Endothelial cell of umbilical vein (primary cell): ENCODE results near the gene BNC2. TPM values are rescaled to one million over a fixed set of nuclear protein-coding genes. Genes with fewer than 3 reads are reported as not detected.

Experiments
- BruUV-seq: library from RNA; stranded (reverse); fragments of 400-500 nt; replicated peaks from 2 replicates; lab custom pipeline; 2021; lab: Mats Ljungman, UMichigan
- CTCF ChIA-PET: fragments of 300-600, 350-600 bp; sonication (Branson Sonifier 250); formaldehyde crosslinking; loops from one replicate; lab custom pipeline; 2021; ENCODE audit warnings: antibody characterized with exemption, inconsistent platforms; lab: Charles Lee
- POLR2A ChIA-PET: fragments of 300-600, 350-600 bp; sonication (Branson Sonifier 250); formaldehyde crosslinking; loops from one replicate; lab custom pipeline; 2021; ENCODE audit warnings: antibody characterized with exemption, inconsistent platforms; lab: Charles Lee
- DNase-seq: peaks from one replicate; pipeline ENCODE4 v3.0.0-alpha.2; 2011; ENCODE audit warnings: low read depth, low spot score
- FAIRE-seq: peaks from 2 replicates; lab custom pipeline; 2011; peaks lifted over from hg19 to GRCh38; lab: Jason Lieb, UNC
- H2AFZ ChIP-seq: 2 replicates; pipeline ENCODE4 v1.6.0; 2012; ENCODE audit warnings: low read depth, low read length, control low read depth, inconsistent platforms
- H3K27ac ChIP-seq: 2 replicates; pipeline ENCODE4 v1.5.1; 2011; ENCODE audit warnings: low read depth, mild to moderate bottlenecking, control low read depth, low read length, moderate library complexity; ENCODE audit not compliant: insufficient read depth
- H3K27me3 ChIP-seq, 2 experiments: 2 replicates each; pipeline versions ENCODE4 v1.6.0 to v1.6.1; 2011; ENCODE audit warnings: low read length in 2 of 2, mixed read lengths in 1 of 2; ENCODE audit not compliant: control insufficient read depth in 2 of 2, insufficient read depth in 2 of 2
- H3K36me3 ChIP-seq, 2 experiments: 2 replicates in 1 of 2; 3 replicates in 1 of 2; pipeline ENCODE4 v1.5.1; 2011; ENCODE audit warnings: low read length in 2 of 2, mild to moderate bottlenecking in 1 of 2, moderate library complexity in 1 of 2; ENCODE audit not compliant: control insufficient read depth in 2 of 2, insufficient read depth in 2 of 2; ENCODE audit errors: extremely low read depth in 1 of 2
- H3K4me1 ChIP-seq: 3 replicates; pipeline ENCODE4 v1.5.1; 2011; ENCODE audit warnings: mild to moderate bottlenecking, low read length; ENCODE audit not compliant: control insufficient read depth, insufficient read depth; ENCODE audit errors: extremely low read depth
- H3K4me2 ChIP-seq: 2 replicates; pipeline ENCODE4 v1.6.1; 2011; ENCODE audit warnings: low read length, control low read depth, mixed read lengths; ENCODE audit not compliant: insufficient read depth
- H3K4me3 ChIP-seq, 3 experiments: fragments of 200-600 bp in 1 of 3; sonication (generic), shearing (Covaris generic) in 1 of 3; replicated peaks in 1 of 3; 2 replicates each; pipeline ENCODE4 v1.5.1; 2011 to 2016; ENCODE audit warnings: control low read depth in 3 of 3, low read length in 3 of 3, mild to moderate bottlenecking in 2 of 3, inconsistent platforms in 1 of 3, low read depth in 1 of 3, moderate library complexity in 1 of 3; ENCODE audit not compliant: insufficient read depth in 1 of 3
- H3K79me2 ChIP-seq: 2 replicates; pipeline ENCODE4 v1.6.0; 2012; ENCODE audit warnings: low read length, inconsistent platforms; ENCODE audit not compliant: control insufficient read depth, insufficient read depth
- H3K9ac ChIP-seq: replicated peaks from 2 replicates; pipeline ENCODE3; 2011; ENCODE audit warnings: low read length, control low read depth; ENCODE audit not compliant: insufficient read depth; ENCODE audit errors: extremely low read depth
- H3K9me1 ChIP-seq: replicated peaks from 3 replicates; pipeline ENCODE4 v1.6.0; 2011; ENCODE audit warnings: mild to moderate bottlenecking, low read length; ENCODE audit not compliant: control insufficient read depth, insufficient read depth; ENCODE audit errors: extremely low read depth
- H3K9me3 ChIP-seq: replicated peaks from 2 replicates; pipeline ENCODE4 v1.5.1; 2012; ENCODE audit warnings: low read length, inconsistent platforms; ENCODE audit not compliant: control insufficient read depth, insufficient read depth
- H4K20me1 ChIP-seq: replicated peaks from 2 replicates; pipeline ENCODE3; 2011; ENCODE audit warnings: mild to moderate bottlenecking, low read length; ENCODE audit not compliant: control insufficient read depth, insufficient read depth; ENCODE audit errors: extremely low read depth
- EZH2 ChIP-seq: IDR thresholded peaks from 2 replicates; pipeline ENCODE4 v1.6.1; 2012; ENCODE audit warnings: borderline replicate concordance, low read depth, mild to moderate bottlenecking, moderate library complexity, low read length, inconsistent platforms; ENCODE audit not compliant: severe bottlenecking
- FOS ChIP-seq: IDR thresholded peaks from 2 replicates; pipeline ENCODE4 v1.6.1; 2011; ENCODE audit warnings: mild to moderate bottlenecking, low read length, moderate library complexity, borderline replicate concordance; ENCODE audit not compliant: insufficient read depth
- GATA2 ChIP-seq: IDR thresholded peaks from 2 replicates; pipeline ENCODE4 v1.7.0; 2011; ENCODE audit warnings: low read depth, mild to moderate bottlenecking, moderate library complexity, mixed read lengths, low read length; ENCODE audit not compliant: insufficient read length, insufficient read depth
- JUN ChIP-seq: IDR thresholded peaks from 2 replicates; pipeline ENCODE4 v1.6.1; 2011; ENCODE audit warnings: borderline replicate concordance, low read depth; ENCODE audit not compliant: insufficient read length, insufficient read depth
- MYC ChIP-seq: IDR thresholded peaks from one replicate; pipeline ENCODE4 v1.6.1; 2011; ENCODE audit warnings: mild to moderate bottlenecking, low read depth, low read length
- POLR2A ChIP-seq: IDR thresholded peaks from 2 replicates; pipeline ENCODE4 v1.6.1; 2012; ENCODE audit warnings: low read depth, mild to moderate bottlenecking, control low read depth, low read length
- POLR2AphosphoS5 ChIP-seq: IDR thresholded peaks from 2 replicates; pipeline ENCODE4 v1.6.1; 2012; ENCODE audit warnings: low read depth, mild to moderate bottlenecking, control low read depth, low read length, moderate library complexity; ENCODE audit not compliant: insufficient read depth
- dilution Hi-C: fragments of 300-500 bp; cut with MboI; formaldehyde crosslinking; loops from one replicate; pipeline ENCODE4 v1.15.0; 2019; ENCODE audit warnings: low sequenced_read_pairs; ENCODE audit not compliant: extremely low pct_ligation_motif_present
- intact Hi-C: fragments of 100-400 bp; cut with micrococcal nuclease; formaldehyde crosslinking; loops from one replicate; pipeline ENCODE4 v1.10.0; 2022
- polyA plus RNA-seq, 4 experiments: library from polyadenylated mRNA; depleted of rRNA in 3 of 4; stranded (reverse) in 3 of 4; unstranded in 1 of 4; fragments of >200 nt; gene quantifications; 2 replicates each; pipeline versions ENCODE4 v1.2.1 to v1.2.3, GENCODE V29; 2011 to 2012; ENCODE audit warnings: missing spikeins in 1 of 4
- total RNA-seq: library from RNA; stranded (reverse); gene quantifications from 2 replicates; pipeline ENCODE4 v1.2.3, GENCODE V29; 2021
- TF ChIP-seq, protein P1 (sequence below), 2 donors: IDR thresholded peaks; 1 replicate in 1 of 2; 2 replicates in 1 of 2; pipeline ENCODE4 v1.5.1; 2011; ENCODE audit warnings: low read length in 2 of 2, mild to moderate bottlenecking in 2 of 2, moderate library complexity in 2 of 2, control low read depth in 1 of 2, inconsistent platforms in 1 of 2, low read depth in 1 of 2; ENCODE audit not compliant: insufficient read depth in 1 of 2; ENCODE audit errors: extremely low read depth in 1 of 2
- TF ChIP-seq, protein P2 (sequence below): IDR thresholded peaks from 2 replicates; pipeline ENCODE4 v1.6.1; 2011; ENCODE audit not compliant: insufficient read depth, insufficient read length

The BNC2 gene
- total and polyA plus RNA-seq, 2 donors (not counting 3 experiments of a cell fraction or from before 2014, with no cell fraction given), result 12.1 to 34.3 TPM

DNA sequence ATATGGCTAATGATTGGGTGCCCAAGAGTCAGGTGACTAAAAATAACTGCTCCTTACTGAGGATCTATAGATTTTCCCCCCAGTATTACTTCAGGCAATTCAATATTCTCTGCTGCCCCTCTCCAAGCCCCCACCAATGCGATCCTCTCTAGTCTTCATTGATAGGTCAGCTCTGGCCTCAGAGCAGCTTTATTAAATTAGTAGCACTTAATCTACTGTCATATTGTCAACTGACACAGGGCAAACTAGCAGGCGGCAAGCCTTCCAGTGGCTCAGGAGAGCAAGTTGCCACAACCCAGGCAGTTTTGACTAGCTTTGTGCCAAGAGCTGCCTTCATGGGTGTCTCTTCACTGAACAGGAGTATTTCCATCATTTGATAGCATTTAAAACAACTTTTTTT is 462.9 kb downstream of the BNC2 start:
- no peaks in the 10 kb centered on the region for H3K9me3 ChIP-seq
- no TSS peak for BruUV-seq
- ChIA-PET CTCF (no interaction called here), POLR2A (no interaction called here)
- TF ChIP-seq FOS, result no peak
- no peak for TF ChIP-seq EZH2
- no peak for TF ChIP-seq JUN
- no peak for TF ChIP-seq POLR2A
- TF ChIP-seq, protein P1, sequence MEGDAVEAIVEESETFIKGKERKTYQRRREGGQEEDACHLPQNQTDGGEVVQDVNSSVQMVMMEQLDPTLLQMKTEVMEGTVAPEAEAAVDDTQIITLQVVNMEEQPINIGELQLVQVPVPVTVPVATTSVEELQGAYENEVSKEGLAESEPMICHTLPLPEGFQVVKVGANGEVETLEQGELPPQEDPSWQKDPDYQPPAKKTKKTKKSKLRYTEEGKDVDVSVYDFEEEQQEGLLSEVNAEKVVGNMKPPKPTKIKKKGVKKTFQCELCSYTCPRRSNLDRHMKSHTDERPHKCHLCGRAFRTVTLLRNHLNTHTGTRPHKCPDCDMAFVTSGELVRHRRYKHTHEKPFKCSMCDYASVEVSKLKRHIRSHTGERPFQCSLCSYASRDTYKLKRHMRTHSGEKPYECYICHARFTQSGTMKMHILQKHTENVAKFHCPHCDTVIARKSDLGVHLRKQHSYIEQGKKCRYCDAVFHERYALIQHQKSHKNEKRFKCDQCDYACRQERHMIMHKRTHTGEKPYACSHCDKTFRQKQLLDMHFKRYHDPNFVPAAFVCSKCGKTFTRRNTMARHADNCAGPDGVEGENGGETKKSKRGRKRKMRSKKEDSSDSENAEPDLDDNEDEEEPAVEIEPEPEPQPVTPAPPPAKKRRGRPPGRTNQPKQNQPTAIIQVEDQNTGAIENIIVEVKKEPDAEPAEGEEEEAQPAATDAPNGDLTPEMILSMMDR (IDR thresholded peaks at IDR 0.05; ENCODE audit: extremely low read depth in 1 of 2, insufficient read depth in 1 of 2, low read depth in 1 of 2, low read length in 2 of 2), result no peak
- TF ChIP-seq MYC, result no peak
- TF ChIP-seq POLR2AphosphoS5, result no peak
- TF ChIP-seq, protein P2, sequence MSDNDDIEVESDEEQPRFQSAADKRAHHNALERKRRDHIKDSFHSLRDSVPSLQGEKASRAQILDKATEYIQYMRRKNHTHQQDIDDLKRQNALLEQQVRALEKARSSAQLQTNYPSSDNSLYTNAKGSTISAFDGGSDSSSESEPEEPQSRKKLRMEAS, result no peak
- no peak for TF ChIP-seq GATA2
- intact Hi-C loops, result no loop called here
- H3K36me3 ChIP-seq, result no peaks in the 10 kb centered on the region
- no peaks in the 10 kb centered on the region for H3K4me1 ChIP-seq
- H4K20me1 ChIP-seq, result no peaks in the 10 kb centered on the region
- H3K9me1 ChIP-seq, result no peaks in the 10 kb centered on the region
- H3K27ac ChIP-seq, result no peak overlapping the region
- H2AFZ ChIP-seq, result no peak overlapping the region
- DNase-seq (no peak), FAIRE-seq (no peak)
- no peaks in the 10 kb centered on the region for H3K79me2 ChIP-seq
- H3K4me3 ChIP-seq, result no peak overlapping the region
- H3K9ac ChIP-seq, result no peak overlapping the region
- dilution Hi-C loops, result no loop called here
- no peaks in the 10 kb centered on the region for H3K27me3 ChIP-seq
- H3K4me2 ChIP-seq, result no peak overlapping the region
